MM.1S (cell line): ENCODE data around the gene ASCL1.

Experiments used
- DNase-seq: peaks from one replicate; pipeline ENCODE4 v3.0.0-alpha.2; 2015
- H2AFZ ChIP-seq: fragments of 300-600 bp; sonication (generic); 2 replicates; pipeline ENCODE4 v1.6.0; 2016; ENCODE audit warnings: antibody characterized with exemption, low read length
- H3F3A ChIP-seq: fragments of 300-600 bp; sonication (generic); 2 replicates; pipeline ENCODE4 v1.6.1; 2016; ENCODE audit warnings: mild to moderate bottlenecking, antibody characterized with exemption, low read length, moderate library complexity, mixed read lengths; ENCODE audit not compliant: insufficient read depth
- H3K27ac ChIP-seq: fragments of 300-600 bp; sonication (generic); 2 replicates; pipeline ENCODE4 v1.5.1; 2016; ENCODE audit warnings: mild to moderate bottlenecking, low read length
- H3K27me3 ChIP-seq: fragments of 300-600 bp; sonication (generic); replicated peaks from 2 replicates; pipeline ENCODE4 v1.6.0; 2016; ENCODE audit warnings: low read length; ENCODE audit not compliant: insufficient read depth
- H3K36me3 ChIP-seq: fragments of 300-600 bp; sonication (generic); replicated peaks from 2 replicates; pipeline ENCODE4 v1.6.1; 2016; ENCODE audit warnings: mild to moderate bottlenecking, low read length, mixed read lengths; ENCODE audit not compliant: insufficient read depth
- H3K4me1 ChIP-seq: fragments of 300-600 bp; sonication (generic); 2 replicates; pipeline ENCODE4 v1.6.1; 2016; ENCODE audit warnings: low read length, mixed read lengths
- H3K4me2 ChIP-seq: fragments of 300-600 bp; sonication (generic); 2 replicates; pipeline ENCODE4 v1.6.0; 2016; ENCODE audit warnings: low read depth, low read length
- H3K4me3 ChIP-seq: fragments of 300-600 bp; sonication (generic); 2 replicates; pipeline ENCODE4 v1.5.1; 2016; ENCODE audit warnings: low read length, mixed read lengths
- H3K79me2 ChIP-seq: fragments of 300-600 bp; sonication (generic); 2 replicates; pipeline ENCODE4 v1.6.1; 2016; ENCODE audit warnings: mixed run types, low read length, mixed read lengths
- H3K9ac ChIP-seq: fragments of 300-600 bp; sonication (generic); 2 replicates; pipeline ENCODE4 v1.6.1; 2016; ENCODE audit warnings: low read length, mixed read lengths
- H3K9me2 ChIP-seq: fragments of 300-600 bp; sonication (generic); replicated peaks from 2 replicates; pipeline ENCODE4 v1.6.1; 2016; ENCODE audit warnings: mild to moderate bottlenecking, low read length, mixed read lengths; ENCODE audit not compliant: insufficient read depth
- H3K9me3 ChIP-seq: fragments of 300-600 bp; sonication (generic); replicated peaks from 2 replicates; pipeline ENCODE4 v1.6.1; 2016; ENCODE audit warnings: mild to moderate bottlenecking, low read length, mixed read lengths; ENCODE audit not compliant: insufficient read depth
- H4K20me1 ChIP-seq: fragments of 300-600 bp; sonication (generic); 2 replicates; pipeline ENCODE4 v1.6.1; 2016; ENCODE audit warnings: mild to moderate bottlenecking, low read length, moderate library complexity, mixed read lengths; ENCODE audit not compliant: insufficient read depth
- EZH2 ChIP-seq: fragments of 300-600 bp; sonication (generic); optimal IDR thresholded peaks from 2 replicates; pipeline ENCODE3; 2017; ENCODE audit warnings: low read depth, mild to moderate bottlenecking, antibody characterized with exemption, low read length, mixed read lengths
- EZH2phosphoT487 ChIP-seq: fragments of 300-600 bp; sonication (generic); IDR thresholded peaks from 2 replicates; pipeline ENCODE4 v1.6.1; 2018; ENCODE audit warnings: antibody characterized with exemption, low read length
- TF ChIP-seq, protein P1 (sequence below): fragments of 300-600 bp; sonication (generic); IDR thresholded peaks from 2 replicates; pipeline ENCODE4 v1.5.1; 2016; ENCODE audit warnings: antibody characterized with exemption, low read length, mixed read lengths

ASCL1 gene

DNA sequence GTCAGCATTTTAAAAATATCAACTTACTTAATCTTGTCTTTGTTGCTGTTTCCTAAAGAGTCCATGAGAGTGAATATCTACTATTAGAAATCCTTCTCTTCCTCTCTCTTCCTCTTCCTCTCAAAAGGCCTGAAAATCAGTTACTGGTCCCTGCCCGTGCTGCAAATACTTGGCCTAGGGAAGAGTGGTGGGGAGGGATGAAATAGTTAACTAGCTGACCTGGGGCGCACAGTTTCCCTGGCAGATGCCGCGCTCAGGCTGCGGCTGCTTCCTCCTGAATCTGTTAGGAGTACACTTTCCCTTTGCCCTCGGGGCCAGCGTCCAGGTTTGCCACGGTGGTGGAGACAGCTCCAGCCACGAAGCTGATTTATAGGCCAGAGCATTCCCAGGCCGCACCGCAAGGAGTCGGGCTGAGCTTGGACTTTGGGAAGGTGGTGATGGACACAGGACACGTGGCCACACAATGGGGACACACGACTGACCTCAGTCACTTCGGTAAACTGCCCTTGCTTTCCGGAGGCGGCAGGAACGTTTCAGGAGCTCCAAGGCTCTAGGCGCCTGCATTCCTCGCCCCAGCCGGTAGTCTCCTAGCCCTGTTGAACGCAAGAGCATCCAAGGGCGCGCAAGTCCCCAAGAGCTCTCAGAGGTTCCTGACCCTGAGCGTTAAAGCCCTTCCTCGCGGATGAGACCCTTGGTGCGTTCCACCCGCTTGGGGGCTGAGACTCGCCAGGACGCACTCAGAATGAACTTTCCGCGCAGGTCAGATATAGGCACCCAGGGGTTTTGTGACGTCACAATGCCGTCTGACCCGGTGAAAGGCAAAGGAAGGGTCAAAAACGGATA lies 7.1 kb upstream of the ASCL1 start:
- Histone ChIP-seq H4K20me1 (no peaks in the 10 kb centered on the region), H3K27me3 (no peaks in the 10 kb centered on the region), H3K9me3 (no peaks in the 10 kb centered on the region), H2AFZ (no peak overlapping the region), H3K9ac (no peak overlapping the region), H3K4me2 (no peak overlapping the region), H3K4me1 (no peaks in the 10 kb centered on the region), H3K9me2 (no peaks in the 10 kb centered on the region), H3K79me2 (no peaks in the 10 kb centered on the region), H3K4me3 (no peak overlapping the region), H3K27ac (no peak overlapping the region), H3F3A (no peaks in the 10 kb centered on the region), H3K36me3 (no peaks in the 10 kb centered on the region)
- TF ChIP-seq EZH2phosphoT487: no peak
- TF ChIP-seq, protein P1, sequence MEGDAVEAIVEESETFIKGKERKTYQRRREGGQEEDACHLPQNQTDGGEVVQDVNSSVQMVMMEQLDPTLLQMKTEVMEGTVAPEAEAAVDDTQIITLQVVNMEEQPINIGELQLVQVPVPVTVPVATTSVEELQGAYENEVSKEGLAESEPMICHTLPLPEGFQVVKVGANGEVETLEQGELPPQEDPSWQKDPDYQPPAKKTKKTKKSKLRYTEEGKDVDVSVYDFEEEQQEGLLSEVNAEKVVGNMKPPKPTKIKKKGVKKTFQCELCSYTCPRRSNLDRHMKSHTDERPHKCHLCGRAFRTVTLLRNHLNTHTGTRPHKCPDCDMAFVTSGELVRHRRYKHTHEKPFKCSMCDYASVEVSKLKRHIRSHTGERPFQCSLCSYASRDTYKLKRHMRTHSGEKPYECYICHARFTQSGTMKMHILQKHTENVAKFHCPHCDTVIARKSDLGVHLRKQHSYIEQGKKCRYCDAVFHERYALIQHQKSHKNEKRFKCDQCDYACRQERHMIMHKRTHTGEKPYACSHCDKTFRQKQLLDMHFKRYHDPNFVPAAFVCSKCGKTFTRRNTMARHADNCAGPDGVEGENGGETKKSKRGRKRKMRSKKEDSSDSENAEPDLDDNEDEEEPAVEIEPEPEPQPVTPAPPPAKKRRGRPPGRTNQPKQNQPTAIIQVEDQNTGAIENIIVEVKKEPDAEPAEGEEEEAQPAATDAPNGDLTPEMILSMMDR: no peak
- no peak for TF ChIP-seq EZH2
- DNase-seq: no peak

GRCh38 chr12:102950950-102951619 lies 6.4 kb upstream of the ASCL1 start:
- H4K20me1 ChIP-seq: no peaks in the 10 kb centered on the region
- H3K27me3 ChIP-seq: no peaks in the 10 kb centered on the region
- TF ChIP-seq, protein P1: no peak
- TF ChIP-seq EZH2phosphoT487 (no peak), EZH2 (no peak)
- no peaks in the 10 kb centered on the region for H3K9me2 ChIP-seq
- H3K4me2 ChIP-seq: no peak overlapping the region
- no peak overlapping the region for H3K4me3 ChIP-seq
- H3K27ac ChIP-seq: no peak overlapping the region
- no peak for DNase-seq
- H3K4me1 ChIP-seq: no peaks in the 10 kb centered on the region
- no peaks in the 10 kb centered on the region for H3F3A ChIP-seq
- no peak overlapping the region for H2AFZ ChIP-seq
- no peaks in the 10 kb centered on the region for H3K36me3 ChIP-seq
- H3K9ac ChIP-seq: no peak overlapping the region
- no peaks in the 10 kb centered on the region for H3K9me3 ChIP-seq
- no peaks in the 10 kb centered on the region for H3K79me2 ChIP-seq

GRCh38 chr12:102951841-102952240 lies 5.6 kb upstream of the ASCL1 start:
- Histone ChIP-seq H3K4me2 (no peak overlapping the region), H3K4me3 (no peak overlapping the region), H3K4me1 (no peaks in the 10 kb centered on the region), H3K9me2 (no peaks in the 10 kb centered on the region), H3K27me3 (no peaks in the 10 kb centered on the region), H3K9ac (no peak overlapping the region), H3F3A (no peaks in the 10 kb centered on the region), H3K27ac (no peak overlapping the region), H3K79me2 (no peaks in the 10 kb centered on the region), H3K36me3 (no peaks in the 10 kb centered on the region), H3K9me3 (no peaks in the 10 kb centered on the region), H4K20me1 (no peaks in the 10 kb centered on the region), H2AFZ (no peak overlapping the region)
- TF ChIP-seq, protein P1: no peak
- TF ChIP-seq EZH2 (no peak), EZH2phosphoT487 (no peak)
- DNase-seq: no peak
